H7 (cell line): Measurements from ENCODE around the gene SYT2. TPM values are rescaled to one million over a fixed set of nuclear protein-coding genes. Genes with fewer than 3 reads are reported as not detected.
"Not testable (repeated sequence)": the region's sequence is repeated elsewhere in the genome, so short reads cannot be mapped to it uniquely, and the experiment has no call there.

Experiments
- DNase-seq: peaks from one replicate; pipeline ENCODE4 v3.0.0; 2012
- H3K27me3 ChIP-seq: 2 replicates; pipeline ENCODE4 v1.6.0; 2011; ENCODE audit warnings: mild to moderate bottlenecking, low read length; ENCODE audit not compliant: control insufficient read depth, insufficient read depth
- H3K36me3 ChIP-seq: replicated peaks from 2 replicates; pipeline ENCODE4 v1.5.1; 2011; ENCODE audit warnings: low read length; ENCODE audit not compliant: control insufficient read depth, insufficient read depth
- H3K4me3 ChIP-seq: 2 replicates; pipeline ENCODE4 v1.5.1; 2011; ENCODE audit warnings: low read depth, mild to moderate bottlenecking, control low read depth, low read length, moderate library complexity; ENCODE audit not compliant: insufficient read depth
- total RNA-seq: library from RNA; depleted of rRNA; stranded (reverse); fragments of >200 nt; shearing (Covaris generic); gene quantifications from 2 replicates; pipeline ENCODE4 v1.2.3, GENCODE V29; 2014; rRNA removed

SYT2 gene
- total RNA-seq, 1 experiment from 2014 or later: 3.6 TPM

DNA sequence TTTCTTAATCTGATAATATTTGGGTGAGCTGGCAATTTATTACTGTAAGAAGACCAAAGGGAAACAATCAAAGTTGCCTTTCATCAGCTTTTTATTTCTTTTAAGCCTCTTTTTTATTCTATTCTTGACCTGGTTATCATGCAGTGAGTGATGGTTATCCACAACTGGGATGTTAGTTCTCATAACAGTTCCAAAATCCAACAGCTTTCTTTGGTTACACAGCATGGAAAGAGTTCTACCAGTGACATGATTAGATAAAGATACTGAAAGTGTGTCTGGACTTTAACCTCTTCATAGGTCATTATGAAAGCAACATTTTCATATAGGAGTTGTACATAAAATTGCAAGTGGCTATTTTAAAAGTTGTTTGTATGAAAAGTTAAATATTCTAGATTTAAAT is 163.0 kb downstream of the SYT2 start:
- Histone ChIP-seq H3K27me3 (no peaks in the 10 kb centered on the region), H3K36me3 (no peaks in the 10 kb centered on the region), H3K4me3 (no peak overlapping the region)
- no peak for DNase-seq

DNA sequence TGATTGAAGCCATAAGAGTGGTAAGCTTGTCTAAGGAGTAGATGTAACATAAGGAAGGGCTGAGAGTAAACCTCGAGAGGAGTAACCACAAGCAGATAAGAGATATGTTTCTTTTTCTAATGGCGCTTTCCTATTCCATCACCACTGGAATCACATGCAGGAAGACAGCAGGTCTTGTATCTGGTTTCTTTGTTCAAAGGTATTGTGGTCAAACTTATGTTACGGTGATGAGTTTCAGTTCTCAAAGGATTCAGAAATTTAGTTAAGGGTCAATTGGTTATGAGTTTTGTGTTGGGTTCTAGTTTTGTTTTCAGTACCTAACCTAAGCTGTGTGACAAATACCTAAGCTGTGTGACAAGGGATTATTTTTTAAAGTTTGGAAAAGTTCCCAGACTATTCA is 163.5 kb downstream of the SYT2 start:
- not testable (repeated sequence) for H3K36me3 ChIP-seq, H3K27me3 ChIP-seq, DNase-seq, H3K4me3 ChIP-seq

GRCh38 chr1:202546377-202546776 is 163.9 kb downstream of the SYT2 start:
- not testable (repeated sequence) for H3K27me3 ChIP-seq, DNase-seq, H3K36me3 ChIP-seq, H3K4me3 ChIP-seq

DNA sequence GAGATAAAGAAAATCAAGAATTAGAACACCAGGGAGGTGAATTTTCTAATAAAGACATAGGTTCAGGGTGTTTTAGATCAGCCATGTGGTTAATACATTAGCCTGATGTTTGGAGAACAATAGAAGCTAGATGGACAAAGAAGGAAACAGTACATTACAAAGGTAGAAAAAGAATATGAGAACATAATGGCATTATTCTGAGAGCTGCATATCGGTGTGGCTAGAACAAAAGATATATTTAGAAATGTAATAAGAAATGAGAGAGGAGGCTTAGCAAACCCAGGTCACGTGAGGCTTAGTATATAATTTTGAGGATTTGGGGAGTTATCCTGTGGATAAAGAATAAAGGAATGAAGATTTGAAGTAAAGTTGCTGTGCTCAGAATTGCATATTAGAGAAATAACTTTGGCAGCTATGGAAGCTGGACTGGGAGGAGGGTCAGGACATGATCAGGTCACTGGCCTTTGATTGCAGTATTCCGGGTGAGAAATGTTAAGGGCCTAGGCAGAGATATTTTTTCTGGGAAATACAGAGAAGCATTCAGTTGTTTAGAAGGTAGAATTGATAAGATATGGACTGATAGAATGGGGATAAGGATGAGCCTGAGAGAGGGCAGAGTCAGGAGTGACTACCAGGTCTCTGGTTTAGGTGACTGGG is 164.5 kb downstream of the SYT2 start:
- not testable (repeated sequence) for DNase-seq, H3K27me3 ChIP-seq, H3K36me3 ChIP-seq, H3K4me3 ChIP-seq

DNA sequence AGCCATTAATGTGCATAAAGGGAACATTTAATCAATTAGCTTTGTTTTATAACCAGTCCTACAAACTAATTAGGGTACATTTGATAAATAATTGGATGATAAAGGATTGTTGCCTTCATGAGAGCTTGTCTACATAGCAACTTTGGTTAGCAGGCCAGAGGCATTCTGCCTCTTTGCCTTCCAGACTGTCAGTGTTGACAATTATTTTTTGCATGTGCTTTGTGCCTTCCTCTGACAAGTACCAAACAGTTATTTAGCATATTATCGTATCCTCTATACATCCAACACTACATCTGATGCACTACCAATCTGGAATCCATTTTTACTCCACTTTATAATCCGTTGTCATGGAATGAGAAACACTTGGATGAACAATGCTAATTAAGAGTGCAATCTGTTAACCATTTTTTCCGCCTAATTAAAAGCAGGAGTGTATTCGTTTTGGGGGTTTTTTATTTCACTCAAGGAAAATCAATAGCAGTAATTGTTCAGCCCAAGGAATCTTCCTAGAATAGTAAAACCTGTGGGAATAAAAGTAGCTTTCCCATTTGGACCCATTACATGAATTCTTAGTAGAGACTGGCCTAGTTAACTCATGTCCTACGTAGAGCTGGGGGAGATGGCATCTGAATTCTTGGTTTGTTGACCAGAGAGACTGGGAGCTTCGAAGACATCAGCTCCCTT is 165.3 kb downstream of the SYT2 start:
- not testable (repeated sequence) for H3K27me3 ChIP-seq, H3K4me3 ChIP-seq, H3K36me3 ChIP-seq, DNase-seq

DNA sequence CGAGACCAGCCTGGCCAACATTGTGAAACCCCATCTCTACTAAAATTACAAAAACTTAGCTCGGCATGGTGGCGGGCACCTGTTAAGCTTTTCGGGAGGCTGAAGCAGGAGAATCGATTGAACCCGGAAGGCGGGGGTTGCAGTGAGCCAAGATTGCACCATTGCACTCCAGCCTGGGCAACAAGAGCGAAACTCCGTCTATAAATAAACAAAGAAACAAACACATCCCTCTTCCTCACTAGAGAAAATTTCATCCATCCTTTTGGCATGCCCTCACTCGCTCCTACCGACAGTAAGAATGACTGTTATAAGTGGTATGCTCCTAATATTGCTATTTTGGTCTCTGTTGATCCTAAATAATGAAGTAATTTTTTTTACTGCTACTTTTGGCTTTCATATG is 166.7 kb downstream of the SYT2 start:
- not testable (repeated sequence) for H3K27me3 ChIP-seq, H3K4me3 ChIP-seq, H3K36me3 ChIP-seq, DNase-seq

- H3K4me3 ChIP-seq, H3K36me3 ChIP-seq, DNase-seq, H3K27me3 ChIP-seq: not testable (repeated sequence)
These were observed 167.8 kb downstream of the SYT2 start for GRCh38 chr1:202542415-202542814.

- not testable (repeated sequence) for DNase-seq, H3K4me3 ChIP-seq
These were observed 169.4 kb downstream of the SYT2 start for GRCh38 chr1:202540858-202541257.

More at GRCh38 chr1:202540858-202541257, 169.4 kb downstream of the SYT2 start:
- H3K27me3 ChIP-seq, H3K36me3 ChIP-seq: not testable (repeated sequence)

Other genes with a start within 250 kb of the SYT2 start
- gene KDM5B, start 98.0 kb upstream of the SYT2 start, total RNA-seq: 126 and 167 TPM in 2 replicates
- 3.4 and 7.4 TPM in 2 replicates for gene PCAT6, start 100.5 kb upstream of the SYT2 start, total RNA-seq
- gene RABIF, start 178.7 kb upstream of the SYT2 start, total RNA-seq: 4.1 and 8.5 TPM in 2 replicates
- gene KLHL12, start 216.8 kb upstream of the SYT2 start, total RNA-seq: 45.7 and 49.8 TPM in 2 replicates
- gene ADIPOR1, start 247.9 kb upstream of the SYT2 start, total RNA-seq: 133 and 134 TPM in 2 replicates